ENCODE data around the gene PTPRH.

- TF ChIP-seq REST (IDR thresholded peaks at IDR 0.05; ENCODE audit: borderline replicate concordance) = no peak
- TF ChIP-seq REST (CRISPR knock-in tag; IDR thresholded peaks at IDR 0.05; ENCODE audit: low read depth) = no peak
- no peak for TF ChIP-seq CTCF (IDR thresholded peaks at IDR 0.05 in 2 of 3, conservative IDR thresholded peaks at IDR 0.05 in 1 of 3; ENCODE audit: insufficient read depth in 2 of 3, low read depth in 1 of 3, low read length in 3 of 3)
- TF ChIP-seq BRCA1 (IDR thresholded peaks at IDR 0.05) = no peak
- TF ChIP-seq BRCA1 (CRISPR knock-in tag; IDR thresholded peaks at IDR 0.05) = no peak
- TF ChIP-seq BRD4 (IDR thresholded peaks at IDR 0.05) = no peak
- no peak for TF ChIP-seq ZNF408 (CRISPR knock-in tag; IDR thresholded peaks at IDR 0.05; ENCODE audit: low read depth)
- TF ChIP-seq RREB1 (CRISPR knock-in tag; IDR thresholded peaks at IDR 0.05) = no peak
- TF ChIP-seq SAFB2 (IDR thresholded peaks at IDR 0.05; ENCODE audit: borderline replicate concordance, low read depth, low read length, severe bottlenecking) = no peak
- no peak for TF ChIP-seq ZNF239 (CRISPR knock-in tag; IDR thresholded peaks at IDR 0.05)
- no peak for TF ChIP-seq FOXJ3 (CRISPR knock-in tag; IDR thresholded peaks at IDR 0.05)
- TF ChIP-seq PYGO2 (tag; IDR thresholded peaks at IDR 0.05) = no peak
These were observed 74.6 kb downstream of the PTPRH start for GRCh38 chr19:55134736-55135135.

Data from K562 (cell line).